ENCODE measurements around the gene KLC1.

KLC1 gene

GRCh38 chr14:103657471-103657870 lies 28.5 kb downstream of the KLC1 start:
- no peak for DNase-seq

GRCh38 chr14:103659631-103660030 lies 30.6 kb downstream of the KLC1 start:
- no peak for DNase-seq

GRCh38 chr14:103662029-103662428 lies 33.0 kb downstream of the KLC1 start:
- DNase-seq = no peak

- no peak for DNase-seq
Observed at GRCh38 chr14:103662591-103662990, 33.6 kb downstream of the KLC1 start.

GRCh38 chr14:103663506-103663905 lies 34.5 kb downstream of the KLC1 start:
- DNase-seq = no peak

- DNase-seq = no peak
Observed at GRCh38 chr14:103667671-103668070, 38.7 kb downstream of the KLC1 start.

- no peak for DNase-seq
Observed at GRCh38 chr14:103668117-103668516, 39.1 kb downstream of the KLC1 start.

- no peak for DNase-seq
Observed at GRCh38 chr14:103669370-103669769, 40.4 kb downstream of the KLC1 start.

- no peak for DNase-seq
Observed at GRCh38 chr14:103671911-103672310, 42.9 kb downstream of the KLC1 start.

- no peak for DNase-seq
Observed at GRCh38 chr14:103675957-103676356, 46.9 kb downstream of the KLC1 start.

- DNase-seq = no peak
Observed at GRCh38 chr14:103676881-103677675, 48.1 kb downstream of the KLC1 start.

GRCh38 chr14:103679351-103679750 lies 50.3 kb downstream of the KLC1 start:
- DNase-seq = no peak

- no peak for DNase-seq
Observed at GRCh38 chr14:103680491-103681231, 51.6 kb downstream of the KLC1 start.

- no peak for DNase-seq
Observed at GRCh38 chr14:103683139-103683538, 54.1 kb downstream of the KLC1 start.

GRCh38 chr14:103684471-103684870 lies 55.5 kb downstream of the KLC1 start:
- no peak for DNase-seq

GRCh38 chr14:103684871-103685270 lies 55.9 kb downstream of the KLC1 start:
- no peak for DNase-seq

- no peak for DNase-seq
Observed at GRCh38 chr14:103685276-103686211, 56.5 kb downstream of the KLC1 start.

- DNase-seq = no peak
Observed at GRCh38 chr14:103686831-103687485, 57.9 kb downstream of the KLC1 start.

GRCh38 chr14:103687712-103688111 lies 58.7 kb downstream of the KLC1 start:
- no peak for DNase-seq

GRCh38 chr14:103688441-103688840 lies 59.4 kb downstream of the KLC1 start:
- no peak for DNase-seq

GRCh38 chr14:103688906-103689902 lies 60.2 kb downstream of the KLC1 start:
- no peak for DNase-seq

All from right kidney (tissue), 1 donor.